ENCODE measurements around the gene AP2B1.

Gene AP2B1

GRCh38 chr17:35566968-35567367, 20.2 kb upstream of the AP2B1 start:
- Histone ChIP-seq H3K36me3 (ENCODE audit: control insufficient read depth in 2 of 2, insufficient read depth in 1 of 2, low read length in 2 of 2) (peaks cover 5 to 7% of the 10 kb centered on the region in 2 experiments; a peak in 2 of 3 replicates), H3K4me1 (ENCODE audit: control insufficient read depth, insufficient read depth, low read length) (peaks cover 8% of the 10 kb centered on the region; the same call in 1 of the 2 replicates), H3K27ac (ENCODE audit: extremely low read depth, low read depth, low read length) (no peak overlapping the region), H3K9me3 (ENCODE audit: control insufficient read depth, insufficient read depth, low read depth, low read length) (no peaks in the 10 kb centered on the region), H3K4me3 (ENCODE audit: low read depth, low read length) (peak overlapping the region; percentile 95; the same call in 1 of the 2 replicates)
- POLR2A ChIA-PET = interaction anchor here (0.6 to 6.2 kb wide), 5 partner anchors 11 to 1328 kb away, joined by 3 to 66 read pairs (median 4); partner anchors contain the start of gene PEX12
- CTCF ChIA-PET = interaction anchor here (0.6 to 1.8 kb wide), 4 partner anchors 25 to 309 kb away, joined by 3 to 4 read pairs (median 4); no protein-coding TSS in a partner anchor
- TF ChIP-seq ZNF692 (tag by site-specific recombination; IDR thresholded peaks at IDR 0.05) (no peak), PRDM1 (tag by site-specific recombination; IDR thresholded peaks at IDR 0.05) (peak; percentile 77; the same call in 1 of the 2 replicates)
- TF ChIP-seq, protein P1, sequence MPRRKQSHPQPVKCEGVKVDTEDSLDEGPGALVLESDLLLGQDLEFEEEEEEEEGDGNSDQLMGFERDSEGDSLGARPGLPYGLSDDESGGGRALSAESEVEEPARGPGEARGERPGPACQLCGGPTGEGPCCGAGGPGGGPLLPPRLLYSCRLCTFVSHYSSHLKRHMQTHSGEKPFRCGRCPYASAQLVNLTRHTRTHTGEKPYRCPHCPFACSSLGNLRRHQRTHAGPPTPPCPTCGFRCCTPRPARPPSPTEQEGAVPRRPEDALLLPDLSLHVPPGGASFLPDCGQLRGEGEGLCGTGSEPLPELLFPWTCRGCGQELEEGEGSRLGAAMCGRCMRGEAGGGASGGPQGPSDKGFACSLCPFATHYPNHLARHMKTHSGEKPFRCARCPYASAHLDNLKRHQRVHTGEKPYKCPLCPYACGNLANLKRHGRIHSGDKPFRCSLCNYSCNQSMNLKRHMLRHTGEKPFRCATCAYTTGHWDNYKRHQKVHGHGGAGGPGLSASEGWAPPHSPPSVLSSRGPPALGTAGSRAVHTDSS (tag by site-specific recombination; IDR thresholded peaks at IDR 0.05) = no peak

DNA sequence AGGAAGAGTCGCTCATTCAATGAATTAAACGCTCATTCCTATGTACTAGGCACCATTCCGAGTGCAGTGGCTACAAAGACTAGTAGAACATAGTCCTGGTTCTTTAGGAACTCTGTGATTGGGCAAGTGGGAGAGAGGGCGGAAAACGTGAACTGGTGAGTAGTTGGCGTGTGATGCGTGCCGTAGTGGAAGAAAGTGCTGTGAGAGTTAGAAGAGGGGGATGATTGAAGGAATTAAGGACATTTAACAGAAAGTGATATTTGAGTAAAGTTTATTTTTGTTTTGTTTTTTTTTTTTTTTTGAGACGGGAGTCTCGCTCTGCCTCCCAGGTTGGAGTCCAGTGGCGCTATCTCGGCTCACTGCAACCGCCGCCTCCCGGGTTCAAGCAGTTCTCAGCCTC, 18.6 kb upstream of the AP2B1 start:
- CTCF ChIA-PET = interaction anchor here (0.6 to 1.8 kb wide), 8 partner anchors 9 to 195 kb away, joined by 3 to 5 read pairs (median 4); partner anchors contain the start of gene PEX12
- H3K4me1 ChIP-seq (ENCODE audit: control insufficient read depth, insufficient read depth, low read length) = peaks cover 8% of the 10 kb centered on the region; the same call in 1 of the 2 replicates
- H3K9me3 ChIP-seq (ENCODE audit: control insufficient read depth, insufficient read depth, low read depth, low read length) = no peaks in the 10 kb centered on the region
- no peak for TF ChIP-seq ZNF701 (tag by site-specific recombination; IDR thresholded peaks at IDR 0.05)
- TF ChIP-seq, protein P2, sequence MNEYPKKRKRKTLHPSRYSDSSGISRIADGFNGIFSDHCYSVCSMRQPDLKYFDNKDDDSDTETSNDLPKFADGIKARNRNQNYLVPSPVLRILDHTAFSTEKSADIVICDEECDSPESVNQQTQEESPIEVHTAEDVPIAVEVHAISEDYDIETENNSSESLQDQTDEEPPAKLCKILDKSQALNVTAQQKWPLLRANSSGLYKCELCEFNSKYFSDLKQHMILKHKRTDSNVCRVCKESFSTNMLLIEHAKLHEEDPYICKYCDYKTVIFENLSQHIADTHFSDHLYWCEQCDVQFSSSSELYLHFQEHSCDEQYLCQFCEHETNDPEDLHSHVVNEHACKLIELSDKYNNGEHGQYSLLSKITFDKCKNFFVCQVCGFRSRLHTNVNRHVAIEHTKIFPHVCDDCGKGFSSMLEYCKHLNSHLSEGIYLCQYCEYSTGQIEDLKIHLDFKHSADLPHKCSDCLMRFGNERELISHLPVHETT (tag by site-specific recombination; IDR thresholded peaks at IDR 0.05) = peak; percentile 59; the same call in 1 of the 2 replicates
- no peak for TF ChIP-seq KLF1 (tag by site-specific recombination; IDR thresholded peaks at IDR 0.05)
- TF ChIP-seq REPIN1 (tag by site-specific recombination; IDR thresholded peaks at IDR 0.05; ENCODE audit: low read depth) = no peak
- TF ChIP-seq ZNF600 (tag by site-specific recombination; IDR thresholded peaks at IDR 0.05) = peak; percentile 50; the same call in 1 of the 2 replicates
- 0 out of 2 replicates have a peak, but pooled peaks have one; percentile 29 for TF ChIP-seq EGR2 (tag by site-specific recombination; IDR thresholded peaks at IDR 0.05; ENCODE audit: low read depth)
- peak; percentile 77 for TF ChIP-seq ZNF335 (tag by site-specific recombination; conservative IDR thresholded peaks at IDR 0.05)
- TF ChIP-seq ZFHX2 (tag by site-specific recombination; conservative IDR thresholded peaks at IDR 0.05) = 0 out of 2 replicates have a peak, but pooled peaks have one; percentile 21
- TF ChIP-seq PRDM1 (tag by site-specific recombination; IDR thresholded peaks at IDR 0.05) = peak; percentile 98
- TF ChIP-seq KLF16 (tag by site-specific recombination; IDR thresholded peaks at IDR 0.05) = peak; percentile 59
- H3K36me3 ChIP-seq (ENCODE audit: control insufficient read depth in 2 of 2, insufficient read depth in 1 of 2, low read length in 2 of 2) = peaks cover 12 to 17% of the 10 kb centered on the region in 2 experiments
- POLR2A ChIA-PET = interaction anchor here (0.6 to 6.2 kb wide), 6 partner anchors 9 to 154 kb away, joined by 3 to 66 read pairs (median 5); partner anchors contain the start of genes AP2B1 and PEX12
- peak overlapping the region; percentile 95 for H3K4me3 ChIP-seq (ENCODE audit: low read depth, low read length)
- H3K27ac ChIP-seq (ENCODE audit: extremely low read depth, low read depth, low read length) = peak overlapping the region; percentile 68; the same call in 1 of the 2 replicates

DNA sequence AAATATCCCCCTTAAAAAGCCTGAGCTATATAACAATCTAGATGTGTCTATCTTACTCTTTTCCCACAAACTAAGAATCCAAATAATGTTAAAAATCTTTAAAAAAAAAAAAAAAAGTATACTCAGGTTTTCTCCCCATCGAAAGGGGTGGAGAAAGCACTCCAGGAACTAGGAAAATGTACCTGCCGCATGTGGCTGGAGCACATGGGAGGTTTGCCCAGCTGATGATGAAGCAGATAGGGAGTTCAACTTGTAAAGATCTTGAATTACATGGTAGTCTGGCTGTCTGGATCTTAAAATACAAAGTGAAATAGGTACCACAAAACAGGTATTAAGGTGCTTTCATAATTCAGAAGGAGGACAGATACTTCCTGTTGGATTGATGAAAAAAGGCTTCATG, 17.7 kb upstream of the AP2B1 start:
- no peaks in the 10 kb centered on the region for H3K9me3 ChIP-seq (ENCODE audit: control insufficient read depth, insufficient read depth, low read depth, low read length)
- H3K4me1 ChIP-seq (ENCODE audit: control insufficient read depth, insufficient read depth, low read length) = peaks cover 8% of the 10 kb centered on the region; the same call in 1 of the 2 replicates
- POLR2A ChIA-PET = interaction anchor here (0.6 to 6.2 kb wide), 3 partner anchors 8 to 402 kb away, joined by 3 to 66 read pairs (median 3); partner anchors contain the start of gene PEX12
- H3K36me3 ChIP-seq (ENCODE audit: control insufficient read depth in 2 of 2, insufficient read depth in 1 of 2, low read length in 2 of 2) = peaks cover 18 to 26% of the 10 kb centered on the region in 2 experiments
- TF ChIP-seq PRDM1 (tag by site-specific recombination; IDR thresholded peaks at IDR 0.05) = peak; percentile 80
- TF ChIP-seq ZNF600 (tag by site-specific recombination; IDR thresholded peaks at IDR 0.05) = no peak
- TF ChIP-seq, protein P3, sequence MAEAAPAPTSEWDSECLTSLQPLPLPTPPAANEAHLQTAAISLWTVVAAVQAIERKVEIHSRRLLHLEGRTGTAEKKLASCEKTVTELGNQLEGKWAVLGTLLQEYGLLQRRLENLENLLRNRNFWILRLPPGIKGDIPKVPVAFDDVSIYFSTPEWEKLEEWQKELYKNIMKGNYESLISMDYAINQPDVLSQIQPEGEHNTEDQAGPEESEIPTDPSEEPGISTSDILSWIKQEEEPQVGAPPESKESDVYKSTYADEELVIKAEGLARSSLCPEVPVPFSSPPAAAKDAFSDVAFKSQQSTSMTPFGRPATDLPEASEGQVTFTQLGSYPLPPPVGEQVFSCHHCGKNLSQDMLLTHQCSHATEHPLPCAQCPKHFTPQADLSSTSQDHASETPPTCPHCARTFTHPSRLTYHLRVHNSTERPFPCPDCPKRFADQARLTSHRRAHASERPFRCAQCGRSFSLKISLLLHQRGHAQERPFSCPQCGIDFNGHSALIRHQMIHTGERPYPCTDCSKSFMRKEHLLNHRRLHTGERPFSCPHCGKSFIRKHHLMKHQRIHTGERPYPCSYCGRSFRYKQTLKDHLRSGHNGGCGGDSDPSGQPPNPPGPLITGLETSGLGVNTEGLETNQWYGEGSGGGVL (tag by site-specific recombination; IDR thresholded peaks at IDR 0.05) = no peak
- H3K4me3 ChIP-seq (ENCODE audit: low read depth, low read length) = no peak overlapping the region
- H3K27ac ChIP-seq (ENCODE audit: extremely low read depth, low read depth, low read length) = no peak overlapping the region
- CTCF ChIA-PET = interaction anchor here (0.6 to 1.7 kb wide), 4 partner anchors 9 to 195 kb away, joined by 3 to 5 read pairs (median 4); partner anchors contain the start of gene PEX12
